Caco-2 (cell line): ENCODE results near the gene MOAP1. TPM values are rescaled to one million over a fixed set of nuclear protein-coding genes. Genes with fewer than 3 reads are reported as not detected.

Source experiments
- BruUV-seq: library from RNA; stranded (reverse); fragments of 400-500 nt; replicated peaks from 2 replicates; lab custom pipeline; 2021; lab: Mats Ljungman, UMichigan
- CTCF ChIA-PET: fragments of 300-600 bp; sonication (Branson Sonifier 250); formaldehyde crosslinking; loops from one replicate; lab custom pipeline; 2022; ENCODE audit warnings: antibody characterized with exemption; lab: Charles Lee
- POLR2A ChIA-PET: fragments of 300-600 bp; sonication (Branson Sonifier 250); formaldehyde crosslinking; loops from one replicate; lab custom pipeline; 2022; ENCODE audit warnings: antibody characterized with exemption; lab: Charles Lee
- DNase-seq, 2 experiments: peaks; one replicate each; pipeline versions ENCODE4 v3.0.0 to v3.0.0-alpha.2; 2020 to 2022
- H3K27me3 ChIP-seq: replicated peaks from 2 replicates; pipeline ENCODE4 v1.6.0; 2011; ENCODE audit warnings: low read length; ENCODE audit not compliant: control insufficient read depth, insufficient read depth
- H3K36me3 ChIP-seq: 2 replicates; pipeline ENCODE4 v1.5.1; 2011; ENCODE audit warnings: low read length; ENCODE audit not compliant: control insufficient read depth, insufficient read depth
- H3K4me1 ChIP-seq: fragments of 250-450 bp; sonication (Bioruptor Pico); 2 replicates; pipeline ENCODE4 v1.5.1; 2020; ENCODE audit warnings: mild to moderate bottlenecking
- H3K4me3 ChIP-seq: 2 replicates; pipeline ENCODE4 v1.5.1; 2011; ENCODE audit warnings: low read depth, mild to moderate bottlenecking, control low read depth, low read length
- H3K9me3 ChIP-seq: fragments of 250-450 bp; sonication (Bioruptor Pico); 2 replicates; pipeline ENCODE4 v1.5.1; 2020; ENCODE audit warnings: mild to moderate bottlenecking, moderate library complexity
- H3K27ac Mint-ChIP-seq: one replicate; pipeline ENCODE4 v1.8.0; 2022; ENCODE audit warnings: mixed read lengths; ENCODE audit not compliant: unreplicated experiment
- H3K27me3 Mint-ChIP-seq: one replicate; pipeline ENCODE4 v1.8.0; 2022; ENCODE audit warnings: mixed read lengths; ENCODE audit not compliant: insufficient read depth, unreplicated experiment
- H3K36me3 Mint-ChIP-seq: one replicate; pipeline ENCODE4 v1.8.0; 2022; ENCODE audit warnings: mild to moderate bottlenecking, mixed read lengths; ENCODE audit not compliant: insufficient read depth, unreplicated experiment
- H3K4me1 Mint-ChIP-seq: one replicate; pipeline ENCODE4 v1.8.0; 2022; ENCODE audit warnings: low read depth, mixed read lengths; ENCODE audit not compliant: unreplicated experiment
- H3K4me3 Mint-ChIP-seq: one replicate; pipeline ENCODE4 v1.8.0; 2022; ENCODE audit warnings: mild to moderate bottlenecking, moderate library complexity, mixed read lengths; ENCODE audit not compliant: unreplicated experiment
- H3K9me3 Mint-ChIP-seq: one replicate; pipeline ENCODE4 v1.8.0; 2022; ENCODE audit warnings: mixed read lengths; ENCODE audit not compliant: unreplicated experiment
- intact Hi-C: fragments of 100-400 bp; cut with micrococcal nuclease; formaldehyde crosslinking; loops from one replicate; pipeline ENCODE4 v1.10.0; 2022; ENCODE audit not compliant: unreplicated experiment
- total RNA-seq: library from RNA; stranded (reverse); gene quantifications from 2 replicates; pipeline ENCODE4 v1.2.3, GENCODE V29; 2022
- TF ChIP-seq, protein P1 (sequence below), 2 experiments: fragments of 200-600 bp in 1 of 2; IDR thresholded peaks; 1 replicate in 1 of 2; 2 replicates in 1 of 2; pipeline versions ENCODE4 v1.5.1 to v1.8.0; 2011 to 2022; ENCODE audit warnings: antibody characterized with exemption in 1 of 2, control low read depth in 1 of 2, inconsistent platforms in 1 of 2, low read depth in 1 of 2, low read length in 1 of 2, mild to moderate bottlenecking in 1 of 2, moderate library complexity in 1 of 2; ENCODE audit not compliant: insufficient read depth in 1 of 2, severe bottlenecking in 1 of 2, unreplicated experiment in 1 of 2

Gene MOAP1
- total RNA-seq, 1 experiment from 2014 or later, result 12.2 TPM

DNA sequence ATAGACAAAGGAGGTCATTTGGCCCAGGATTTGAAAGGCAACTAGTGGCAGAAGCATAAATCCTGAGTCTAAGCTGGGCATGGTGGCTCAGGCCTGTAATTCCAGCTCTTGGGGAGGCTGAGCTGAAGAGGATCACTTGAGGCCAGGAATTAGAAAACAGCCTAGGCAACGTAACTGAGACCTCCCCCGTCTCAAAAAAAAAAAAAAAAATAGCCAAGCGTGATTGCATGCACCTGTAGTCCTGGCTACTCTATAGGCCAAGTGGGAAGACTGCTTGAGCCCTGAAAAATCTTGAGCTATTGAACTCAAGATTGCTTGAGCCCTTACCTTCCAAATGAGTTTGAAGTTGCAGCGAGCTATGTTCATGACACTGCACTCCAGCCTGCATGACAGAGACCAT, 14.3 kb upstream of the MOAP1 start:
- CTCF ChIA-PET, result interaction anchor here (0.6 kb wide), 2 partner anchors 15 to 20 kb away, joined by 3 to 4 read pairs; partner anchors contain the start of gene MOAP1
- Mint-ChIP-seq H3K4me1 (no peaks in the 10 kb centered on the region), H3K27ac (no peak overlapping the region), H3K36me3 (no peaks in the 10 kb centered on the region), H3K9me3 (no peaks in the 10 kb centered on the region), H3K4me3 (no peak overlapping the region), H3K27me3 (no peaks in the 10 kb centered on the region)
- no peaks in the 10 kb centered on the region for H3K4me1 ChIP-seq
- no peak for DNase-seq
- TF ChIP-seq, protein P1, sequence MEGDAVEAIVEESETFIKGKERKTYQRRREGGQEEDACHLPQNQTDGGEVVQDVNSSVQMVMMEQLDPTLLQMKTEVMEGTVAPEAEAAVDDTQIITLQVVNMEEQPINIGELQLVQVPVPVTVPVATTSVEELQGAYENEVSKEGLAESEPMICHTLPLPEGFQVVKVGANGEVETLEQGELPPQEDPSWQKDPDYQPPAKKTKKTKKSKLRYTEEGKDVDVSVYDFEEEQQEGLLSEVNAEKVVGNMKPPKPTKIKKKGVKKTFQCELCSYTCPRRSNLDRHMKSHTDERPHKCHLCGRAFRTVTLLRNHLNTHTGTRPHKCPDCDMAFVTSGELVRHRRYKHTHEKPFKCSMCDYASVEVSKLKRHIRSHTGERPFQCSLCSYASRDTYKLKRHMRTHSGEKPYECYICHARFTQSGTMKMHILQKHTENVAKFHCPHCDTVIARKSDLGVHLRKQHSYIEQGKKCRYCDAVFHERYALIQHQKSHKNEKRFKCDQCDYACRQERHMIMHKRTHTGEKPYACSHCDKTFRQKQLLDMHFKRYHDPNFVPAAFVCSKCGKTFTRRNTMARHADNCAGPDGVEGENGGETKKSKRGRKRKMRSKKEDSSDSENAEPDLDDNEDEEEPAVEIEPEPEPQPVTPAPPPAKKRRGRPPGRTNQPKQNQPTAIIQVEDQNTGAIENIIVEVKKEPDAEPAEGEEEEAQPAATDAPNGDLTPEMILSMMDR (IDR thresholded peaks at IDR 0.05; ENCODE audit: insufficient read depth in 1 of 2, low read depth in 1 of 2, low read length in 1 of 2, severe bottlenecking in 1 of 2, unreplicated experiment in 1 of 2), result no peak
- intact Hi-C loops, result no loop called here
- no peaks in the 10 kb centered on the region for H3K36me3 ChIP-seq
- no peak overlapping the region for H3K4me3 ChIP-seq
- POLR2A ChIA-PET, result no interaction called here
- BruUV-seq, result no TSS peak
- H3K9me3 ChIP-seq, result no peaks in the 10 kb centered on the region
- H3K27me3 ChIP-seq, result no peaks in the 10 kb centered on the region

DNA sequence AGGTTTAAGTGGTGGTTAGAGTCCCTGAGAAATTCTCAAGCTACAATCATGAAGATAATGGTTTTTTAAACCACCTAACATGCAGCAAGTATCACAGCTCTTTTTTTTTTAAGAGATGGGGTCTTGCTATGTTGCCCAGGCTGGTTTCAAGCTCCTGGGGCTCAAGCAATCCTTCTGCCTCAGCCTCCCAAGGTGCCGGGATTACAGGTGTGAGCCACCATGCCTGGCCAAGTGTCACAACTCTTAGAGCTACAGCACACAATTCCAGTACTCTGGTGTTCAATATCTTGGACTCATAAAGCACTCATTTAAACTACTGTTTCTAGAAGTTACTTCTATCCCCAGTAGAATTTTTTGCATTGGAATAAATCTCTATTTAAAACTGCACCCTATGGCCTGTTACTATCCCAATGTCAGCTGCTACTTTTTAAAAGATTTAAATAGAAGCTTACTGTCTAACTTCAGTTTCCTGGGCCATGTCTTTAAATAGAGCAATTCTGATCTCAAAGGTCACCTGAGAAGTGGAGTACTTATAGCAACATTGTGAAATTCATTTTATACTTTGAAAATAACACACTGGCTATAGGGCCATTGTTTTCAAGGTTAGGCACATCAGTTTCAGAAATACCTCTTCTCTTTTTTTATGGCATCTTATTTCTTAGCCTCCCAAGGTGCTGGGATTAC, 10.8 kb upstream of the MOAP1 start:
- Histone ChIP-seq H3K4me1 (no peaks in the 10 kb centered on the region), H3K36me3 (no peaks in the 10 kb centered on the region), H3K27me3 (no peaks in the 10 kb centered on the region), H3K4me3 (no peak overlapping the region), H3K9me3 (no peaks in the 10 kb centered on the region)
- intact Hi-C loops, result no loop called here
- Mint-ChIP-seq H3K27ac (no peak overlapping the region), H3K4me3 (no peak overlapping the region), H3K36me3 (no peaks in the 10 kb centered on the region), H3K9me3 (no peaks in the 10 kb centered on the region), H3K27me3 (no peaks in the 10 kb centered on the region), H3K4me1 (no peaks in the 10 kb centered on the region)
- DNase-seq, result no peak
- POLR2A ChIA-PET, result no interaction called here
- CTCF ChIA-PET, result no interaction called here
- no TSS peak for BruUV-seq
- TF ChIP-seq, protein P1 (IDR thresholded peaks at IDR 0.05; ENCODE audit: insufficient read depth in 1 of 2, low read depth in 1 of 2, low read length in 1 of 2, severe bottlenecking in 1 of 2, unreplicated experiment in 1 of 2), result no peak

DNA sequence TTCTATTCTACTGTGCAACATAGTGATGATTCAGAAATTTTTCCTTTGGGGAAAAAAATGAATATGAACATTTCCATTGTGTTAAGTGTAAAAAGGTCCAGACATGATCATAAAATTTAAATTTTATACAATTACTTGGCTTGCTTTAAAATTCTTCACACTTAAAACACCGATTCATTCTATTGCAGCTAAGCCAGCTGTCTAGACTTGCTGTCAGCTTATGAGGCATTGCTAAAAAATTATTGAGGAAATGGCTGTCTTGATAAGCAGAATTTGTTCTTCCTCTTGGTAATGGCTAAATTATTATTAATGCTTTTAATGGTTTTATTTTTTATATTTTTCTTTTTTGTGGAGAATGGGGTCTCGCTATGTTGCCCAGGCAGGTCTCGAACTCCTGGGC, 2.3 kb upstream of the MOAP1 start:
- H3K27ac Mint-ChIP-seq, result no peak overlapping the region
- no peak for DNase-seq
- no peaks in the 10 kb centered on the region for H3K27me3 Mint-ChIP-seq
- no peaks in the 10 kb centered on the region for H3K9me3 Mint-ChIP-seq
- H3K4me1 Mint-ChIP-seq, result no peaks in the 10 kb centered on the region
- H3K4me3 ChIP-seq, result no peak overlapping the region
- POLR2A ChIA-PET, result no interaction called here
- no TSS peak for BruUV-seq
- intact Hi-C loops, result no loop called here
- no peaks in the 10 kb centered on the region for H3K36me3 Mint-ChIP-seq
- H3K27me3 ChIP-seq, result no peaks in the 10 kb centered on the region
- CTCF ChIA-PET, result no interaction called here
- H3K4me3 Mint-ChIP-seq, result no peak overlapping the region
- TF ChIP-seq, protein P1 (IDR thresholded peaks at IDR 0.05; ENCODE audit: insufficient read depth in 1 of 2, low read depth in 1 of 2, low read length in 1 of 2, severe bottlenecking in 1 of 2, unreplicated experiment in 1 of 2), result no peak
- H3K36me3 ChIP-seq, result no peaks in the 10 kb centered on the region
- H3K9me3 ChIP-seq, result no peaks in the 10 kb centered on the region
- H3K4me1 ChIP-seq, result no peaks in the 10 kb centered on the region; the same call in 1 of the 2 replicates
